HCT116 (cell line): ENCODE measurements around the gene SMIM24. TPM values are rescaled to one million over a fixed set of nuclear protein-coding genes. Genes with fewer than 3 reads are reported as not detected.

Experiments used
- ATAC-seq: fragments of 200-7000 bp; cut with Tn5 transposase; 2 replicates; pipeline ENCODE4 v1.9.1; 2020; ENCODE audit warnings: mild to moderate bottlenecking, moderate library complexity
- BruUV-seq: library from RNA; stranded (reverse); fragments of 400-500 nt; replicated peaks from 2 replicates; lab custom pipeline; 2021; lab: Mats Ljungman, UMichigan
- CTCF ChIA-PET: fragments of 300-600 bp; sonication (Branson Sonifier 250); formaldehyde crosslinking; loops from one replicate; lab custom pipeline; 2021; ENCODE audit warnings: antibody characterized with exemption; lab: Charles Lee
- POLR2A ChIA-PET: fragments of 300-600, 350-600 bp; sonication (Branson Sonifier 250); formaldehyde crosslinking; loops from one replicate; lab custom pipeline; 2021; ENCODE audit warnings: antibody characterized with exemption; lab: Charles Lee
- RAD21 ChIA-PET, 2 experiments: fragments of 300-600 bp; sonication (Branson Sonifier 250); formaldehyde crosslinking; loops; one replicate each; lab custom pipeline; 2023; ENCODE audit warnings: low total read pairs in 2 of 2; ENCODE audit not compliant: uncharacterized antibody in 2 of 2, unreplicated experiment in 2 of 2, low non-redundant PET in 1 of 2; lab: Charles Lee
- DNase-seq: peaks from one replicate; pipeline ENCODE4 v3.0.0-alpha.2; 2010; ENCODE audit warnings: low read depth, low spot score
- H2AFZ ChIP-seq: fragments of 200-600 bp; shearing (Covaris generic), sonication (generic); 2 replicates; pipeline ENCODE4 v1.6.1; 2017; ENCODE audit warnings: low read depth, mixed run types, mixed read lengths, antibody characterized with exemption, low read length; ENCODE audit not compliant: poor library complexity, severe bottlenecking
- H3K27ac ChIP-seq: 2 replicates; pipeline ENCODE4 v1.5.1; 2012; ENCODE audit warnings: low read depth, low read length
- H3K27me3 ChIP-seq: fragments of 200-600 bp; sonication (generic); 2 replicates; pipeline ENCODE4 v1.6.1; 2016; ENCODE audit warnings: mixed run types, low read length, mixed read lengths; ENCODE audit not compliant: insufficient read depth
- H3K36me3 ChIP-seq, 2 experiments: fragments of 200-500 bp in 1 of 2; fragments of 200-600 bp in 1 of 2; sonication (Bioruptor generic) in 1 of 2; sonication (generic) in 1 of 2; 2 replicates each; pipeline versions ENCODE4 v1.5.1 to v1.6.1; 2014 to 2016; ENCODE audit warnings: low read length in 2 of 2, inconsistent platforms in 1 of 2, mixed read lengths in 1 of 2, mixed run types in 1 of 2; ENCODE audit not compliant: insufficient read depth in 2 of 2, control insufficient read depth in 1 of 2
- H3K4me1 ChIP-seq, 2 experiments: fragments of 200-600 bp in 1 of 2; sonication (generic) in 1 of 2; 2 replicates each; pipeline versions ENCODE4 v1.5.1 to v1.6.1; 2012 to 2017; ENCODE audit warnings: low read length in 2 of 2, inconsistent platforms in 1 of 2, mild to moderate bottlenecking in 1 of 2, mixed read lengths in 1 of 2, mixed run types in 1 of 2, moderate library complexity in 1 of 2; ENCODE audit not compliant: insufficient read depth in 2 of 2, control insufficient read depth in 1 of 2
- H3K4me2 ChIP-seq: fragments of 200-600 bp; sonication (generic); 2 replicates; pipeline ENCODE4 v1.6.1; 2017; ENCODE audit warnings: mixed run types, low read length, mixed read lengths
- H3K4me3 ChIP-seq, 2 experiments: fragments of 200-600 bp in 1 of 2; sonication (generic) in 1 of 2; replicated peaks in 1 of 2; 2 replicates each; pipeline ENCODE4 v1.5.1; 2011 to 2016; ENCODE audit warnings: low read length in 2 of 2, control low read depth in 1 of 2, low read depth in 1 of 2, mild to moderate bottlenecking in 1 of 2, mixed read lengths in 1 of 2, mixed run types in 1 of 2
- H3K79me2 ChIP-seq: fragments of 200-600 bp; sonication (generic); 2 replicates; pipeline ENCODE4 v1.6.1; 2017; ENCODE audit warnings: mild to moderate bottlenecking, mixed run types, low read length, moderate library complexity, mixed read lengths; ENCODE audit not compliant: insufficient read depth
- H3K9ac ChIP-seq: fragments of 200-600 bp; sonication (generic); 2 replicates; pipeline ENCODE4 v1.6.1; 2016; ENCODE audit warnings: low read length, mixed read lengths
- H3K9me2 ChIP-seq: fragments of 200-600 bp; sonication (generic), shearing (Covaris generic); 2 replicates; pipeline ENCODE4 v1.6.1; 2017; ENCODE audit warnings: mixed run types, mild to moderate bottlenecking, moderate library complexity; ENCODE audit not compliant: insufficient read depth
- H3K9me3 ChIP-seq, 2 experiments: fragments of 200-500 bp in 1 of 2; fragments of 200-600 bp in 1 of 2; sonication (Bioruptor generic) in 1 of 2; sonication (generic) in 1 of 2; 2 replicates each; pipeline ENCODE4 v1.6.1; 2014 to 2017; ENCODE audit warnings: low read length in 2 of 2, mixed read lengths in 2 of 2, inconsistent platforms in 1 of 2, low read depth in 1 of 2, mild to moderate bottlenecking in 1 of 2, mixed run types in 1 of 2, moderate library complexity in 1 of 2; ENCODE audit not compliant: control insufficient read depth in 1 of 2, insufficient read depth in 1 of 2
- H4K20me1 ChIP-seq: fragments of 200-600 bp; sonication (generic), shearing (Covaris generic); 2 replicates; pipeline ENCODE4 v1.6.1; 2017; ENCODE audit warnings: mixed run types, mild to moderate bottlenecking, moderate library complexity; ENCODE audit not compliant: insufficient read depth
- CBX3 ChIP-seq: IDR thresholded peaks from 2 replicates; pipeline ENCODE4 v1.6.1; 2012; ENCODE audit warnings: low read depth
- CTCF ChIP-seq, 3 experiments: fragments of 200-600 bp in 1 of 3; sonication (generic) in 1 of 3; IDR thresholded peaks in 2 of 3; conservative IDR thresholded peaks in 1 of 3; 2 replicates each; pipeline ENCODE4 v1.5.1; 2012 to 2017; ENCODE audit warnings: low read depth in 2 of 3, low read length in 2 of 3, antibody characterized with exemption in 1 of 3, borderline replicate concordance in 1 of 3, control low read depth in 1 of 3, mild to moderate bottlenecking in 1 of 3, mixed read lengths in 1 of 3, mixed run types in 1 of 3, moderate library complexity in 1 of 3; ENCODE audit not compliant: insufficient read depth in 1 of 3
- EGR1 ChIP-seq: IDR thresholded peaks from 2 replicates; pipeline ENCODE4 v1.6.1; 2012; ENCODE audit warnings: low read depth
- ELF1 ChIP-seq: IDR thresholded peaks from 2 replicates; pipeline ENCODE4 v1.6.1; 2012; ENCODE audit warnings: low read depth, borderline replicate concordance
- JUND ChIP-seq: IDR thresholded peaks from 2 replicates; pipeline ENCODE4 v1.6.1; 2012
- MAX ChIP-seq: IDR thresholded peaks from 2 replicates; pipeline ENCODE4 v1.6.1; 2012
- SP1 ChIP-seq: IDR thresholded peaks from 2 replicates; pipeline ENCODE4 v1.6.1; 2012; ENCODE audit warnings: low read depth
- ZFX ChIP-seq: fragments of 450-650 bp; IDR thresholded peaks from 2 replicates; pipeline ENCODE4 v1.6.1; 2017
- intact Hi-C: fragments of 100-400 bp; cut with micrococcal nuclease; formaldehyde crosslinking; loops from 2 replicates; pipeline ENCODE4 v1.10.0; 2022
- total RNA-seq: library from RNA; stranded (reverse); gene quantifications from one replicate; pipeline ENCODE4 v1.2.1, GENCODE V29; 2021; ENCODE audit not compliant: unreplicated experiment

SMIM24 gene
- total RNA-seq, 1 experiment from 2014 or later, result not detected

- ATAC-seq, result no peak
- H3K36me3 ChIP-seq, result no peaks in the 10 kb centered on the region
- H2AFZ ChIP-seq, result no peak overlapping the region
- no peak overlapping the region for H3K9ac ChIP-seq
- DNase-seq, result no peak
- ChIA-PET CTCF (interaction anchor here (0.6 to 2.6 kb wide), 2 partner anchors 18 to 219 kb away, joined by 4 to 7 read pairs; no protein-coding TSS in a partner anchor), POLR2A (no interaction called here), RAD21 (no interaction called here)
- H3K4me3 ChIP-seq, result no peak overlapping the region
- H3K4me2 ChIP-seq, result no peak overlapping the region
- H3K9me2 ChIP-seq, result no peaks in the 10 kb centered on the region
- H3K27ac ChIP-seq, result no peak overlapping the region
- H3K27me3 ChIP-seq, result no peaks in the 10 kb centered on the region
- no peak for TF ChIP-seq MAX
- TF ChIP-seq ZFX, result no peak
- TF ChIP-seq EGR1, result no peak
- no peak for TF ChIP-seq SP1
- TF ChIP-seq CBX3, result no peak
- no peak for TF ChIP-seq ELF1
- TF ChIP-seq JUND, result no peak
- TF ChIP-seq CTCF (IDR thresholded peaks at IDR 0.05 in 2 of 3, conservative IDR thresholded peaks at IDR 0.05 in 1 of 3; ENCODE audit: borderline replicate concordance in 1 of 3, insufficient read depth in 1 of 3, low read depth in 2 of 3, low read length in 2 of 3), result no peak
- peaks cover 42% of the 10 kb centered on the region for H3K79me2 ChIP-seq
- intact Hi-C loops, result no loop called here
- no peaks in the 10 kb centered on the region for H3K9me3 ChIP-seq
- no peaks in the 10 kb centered on the region for H4K20me1 ChIP-seq
- no TSS peak for BruUV-seq
- H3K4me1 ChIP-seq, result peaks cover 23 to 38% of the 10 kb centered on the region in 2 experiments; a peak in 3 of 4 replicates
These were observed 22.8 kb upstream of the SMIM24 start for GRCh38 chr19:3503036-3503572.
